Measurements from ENCODE around the gene SCGB1C1. TPM values are rescaled to one million over a fixed set of nuclear protein-coding genes. Genes with fewer than 3 reads are reported as not detected.

The SCGB1C1 gene
- total and polyA plus RNA-seq, 4 donors = not detected

DNA sequence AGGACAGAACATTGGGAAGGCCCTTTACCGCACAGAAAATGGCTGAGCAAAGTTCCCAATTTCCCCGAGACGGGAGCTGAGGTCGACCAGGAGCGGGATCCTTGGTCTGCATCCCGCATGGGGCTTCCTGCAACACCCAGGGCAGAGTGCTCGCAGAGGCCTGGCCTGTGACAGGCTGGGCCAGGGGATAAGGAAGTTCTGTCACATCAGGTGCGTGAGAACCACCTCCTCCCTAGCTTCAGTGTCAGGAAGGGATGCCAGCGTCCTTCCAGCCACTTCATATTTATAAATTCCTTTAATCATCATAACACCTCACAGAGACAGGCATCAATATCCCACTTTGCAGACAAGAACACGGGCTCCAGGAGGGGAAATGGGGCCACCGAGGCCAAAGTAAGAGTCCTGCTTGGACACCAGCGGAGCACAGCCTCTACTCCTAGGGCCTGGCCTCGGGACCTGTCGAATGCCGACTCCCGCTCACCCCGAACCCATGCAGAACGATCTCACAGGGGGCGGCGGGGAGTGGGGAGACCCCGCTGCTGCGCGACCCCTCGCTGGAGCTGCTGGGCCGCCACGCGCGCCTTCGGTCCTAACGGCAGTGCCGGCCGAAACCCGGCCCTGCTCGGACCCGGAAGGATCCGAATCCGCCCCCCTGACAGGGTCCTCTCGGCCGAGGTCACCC, 13.8 kb downstream of the SCGB1C1 start:
- no peaks in the 10 kb centered on the region for H3K27me3 ChIP-seq (ENCODE audit: control insufficient read depth in 4 of 4, insufficient read depth in 4 of 4, low read length in 3 of 4)
- peaks cover 5 to 40% (median 21%) of the 10 kb centered on the region in 4 donors for H3K36me3 ChIP-seq (ENCODE audit: control insufficient read depth in 4 of 4, insufficient read depth in 3 of 4, low read depth in 1 of 4, low read length in 3 of 4)
- H3K27ac ChIP-seq (ENCODE audit: low read depth in 1 of 2, low read length in 2 of 2) = peak overlapping the region; percentile 92 to 99
- H3K4me1 ChIP-seq (ENCODE audit: control insufficient read depth in 4 of 4, insufficient read depth in 4 of 4, low read length in 3 of 4) = peaks cover 8 to 41% (median 28%) of the 10 kb centered on the region in 4 donors
- peak overlapping the region; percentile 65 to 96 for H3K9ac ChIP-seq (ENCODE audit: low read depth in 1 of 2, low read length in 2 of 2)
- no peaks in the 10 kb centered on the region for H3K9me3 ChIP-seq (ENCODE audit: control insufficient read depth in 4 of 4, low read length in 3 of 4)
- TF ChIP-seq CTCF (IDR thresholded peaks at IDR 0.05; ENCODE audit: low read depth, low read length, missing input control) (no peak), GABPA (IDR thresholded peaks at IDR 0.05 in 1 of 2, conservative IDR thresholded peaks at IDR 0.05 in 1 of 2) (no peak), RAD21 (IDR thresholded peaks at IDR 0.05) (no peak), RXRA (IDR thresholded peaks at IDR 0.05) (no peak), EGR1 (IDR thresholded peaks at IDR 0.05; ENCODE audit: low read depth in 2 of 2) (no peak), REST (IDR thresholded peaks at IDR 0.05) (no peak), NR2F2 (IDR thresholded peaks at IDR 0.05) (no peak), FOXA2 (IDR thresholded peaks at IDR 0.05) (no peak), FOXA1 (IDR thresholded peaks at IDR 0.05) (no peak), SP1 (IDR thresholded peaks at IDR 0.05) (no peak), YY1 (IDR thresholded peaks at IDR 0.05) (no peak), HNF4A (conservative IDR thresholded peaks at IDR 0.05) (no peak), ZBTB33 (IDR thresholded peaks at IDR 0.05) (no peak), HNF4G (IDR thresholded peaks at IDR 0.05) (no peak), JUND (IDR thresholded peaks at IDR 0.05) (no peak), MAX (IDR thresholded peaks at IDR 0.05) (no peak)
- TF ChIP-seq, protein P1, sequence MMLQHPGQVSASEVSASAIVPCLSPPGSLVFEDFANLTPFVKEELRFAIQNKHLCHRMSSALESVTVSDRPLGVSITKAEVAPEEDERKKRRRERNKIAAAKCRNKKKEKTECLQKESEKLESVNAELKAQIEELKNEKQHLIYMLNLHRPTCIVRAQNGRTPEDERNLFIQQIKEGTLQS (IDR thresholded peaks at IDR 0.05) = no peak
- no peak for DNase-seq (ENCODE audit: low spot score)
- H3K4me3 ChIP-seq (ENCODE audit: low read depth in 1 of 3, low read length in 3 of 3) = peak overlapping the region; percentile 84 to 91 (median 88)
- under 1% methylated on average over 39 of the region's 39 CpGs for WGBS
